PC-9 (cell line): ENCODE results near the gene LNX1.

Experiments
- EZH2 ChIP-seq: fragments of 200-600 bp; sonication (generic); IDR thresholded peaks from 2 replicates; pipeline ENCODE4 v1.8.0; 2017; ENCODE audit warnings: antibody characterized with exemption, low read depth
- TF ChIP-seq, protein P1 (sequence below): fragments of 200-600 bp; sonication (generic); conservative IDR thresholded peaks from 2 replicates; pipeline ENCODE4 v1.6.1; 2017; ENCODE audit warnings: mixed run types, antibody characterized with exemption, mild to moderate bottlenecking, moderate library complexity

DNA sequence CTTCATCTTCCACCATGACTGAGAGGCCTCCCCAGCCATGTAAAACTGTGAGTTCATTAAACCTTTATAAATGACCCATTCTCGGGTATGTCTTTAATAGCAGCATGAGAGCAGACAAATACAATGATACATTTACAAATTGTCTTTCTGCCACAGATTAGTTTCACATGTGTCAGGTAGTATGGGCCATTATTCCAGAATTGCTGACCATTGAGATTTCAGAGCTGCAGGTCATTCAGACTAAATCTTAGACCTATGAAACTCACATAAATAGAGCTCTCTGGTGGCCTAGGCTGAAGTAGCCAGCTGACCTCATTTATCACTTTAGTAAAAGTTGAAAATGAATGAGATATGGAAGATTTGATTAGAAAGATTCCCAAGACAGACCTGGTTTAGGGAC is 108.0 kb downstream of the LNX1 start:
- TF ChIP-seq, protein P1, sequence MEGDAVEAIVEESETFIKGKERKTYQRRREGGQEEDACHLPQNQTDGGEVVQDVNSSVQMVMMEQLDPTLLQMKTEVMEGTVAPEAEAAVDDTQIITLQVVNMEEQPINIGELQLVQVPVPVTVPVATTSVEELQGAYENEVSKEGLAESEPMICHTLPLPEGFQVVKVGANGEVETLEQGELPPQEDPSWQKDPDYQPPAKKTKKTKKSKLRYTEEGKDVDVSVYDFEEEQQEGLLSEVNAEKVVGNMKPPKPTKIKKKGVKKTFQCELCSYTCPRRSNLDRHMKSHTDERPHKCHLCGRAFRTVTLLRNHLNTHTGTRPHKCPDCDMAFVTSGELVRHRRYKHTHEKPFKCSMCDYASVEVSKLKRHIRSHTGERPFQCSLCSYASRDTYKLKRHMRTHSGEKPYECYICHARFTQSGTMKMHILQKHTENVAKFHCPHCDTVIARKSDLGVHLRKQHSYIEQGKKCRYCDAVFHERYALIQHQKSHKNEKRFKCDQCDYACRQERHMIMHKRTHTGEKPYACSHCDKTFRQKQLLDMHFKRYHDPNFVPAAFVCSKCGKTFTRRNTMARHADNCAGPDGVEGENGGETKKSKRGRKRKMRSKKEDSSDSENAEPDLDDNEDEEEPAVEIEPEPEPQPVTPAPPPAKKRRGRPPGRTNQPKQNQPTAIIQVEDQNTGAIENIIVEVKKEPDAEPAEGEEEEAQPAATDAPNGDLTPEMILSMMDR, result no peak
- no peak for TF ChIP-seq EZH2
